ENCODE data around the gene AVPR1B.
A peak's percentile ranks its signal among the peaks of the same experiment; 100 is the strongest.

The AVPR1B gene

GRCh38 chr1:206117151-206117948, at the start of gene AVPR1B:
TSS of gene AVPR1B (minus strand) at chr1:206117388. CDS start at chr1:206116890, 498 bp downstream.
- H3K4me3 Mint-ChIP-seq = peak within 1 kb of the TSS; percentile 23
- peaks cover 12% of the 10 kb centered on the region for H3K4me1 Mint-ChIP-seq
- H3K27ac Mint-ChIP-seq (ENCODE audit: low read depth) = no peak within 1 kb of the TSS
- H3K27me3 Mint-ChIP-seq = peaks cover 63% of the 10 kb centered on the region
- no peaks in the 10 kb centered on the region for H3K36me3 Mint-ChIP-seq (ENCODE audit: insufficient read depth)
- DNase-seq (ENCODE audit: low spot score in 2 of 2) (no peak), ATAC-seq (replicated peaks; ENCODE audit: extremely low read depth, poor library complexity, severe bottlenecking) (no peak)
- H3K9me3 Mint-ChIP-seq = no peaks in the 10 kb centered on the region

DNA sequence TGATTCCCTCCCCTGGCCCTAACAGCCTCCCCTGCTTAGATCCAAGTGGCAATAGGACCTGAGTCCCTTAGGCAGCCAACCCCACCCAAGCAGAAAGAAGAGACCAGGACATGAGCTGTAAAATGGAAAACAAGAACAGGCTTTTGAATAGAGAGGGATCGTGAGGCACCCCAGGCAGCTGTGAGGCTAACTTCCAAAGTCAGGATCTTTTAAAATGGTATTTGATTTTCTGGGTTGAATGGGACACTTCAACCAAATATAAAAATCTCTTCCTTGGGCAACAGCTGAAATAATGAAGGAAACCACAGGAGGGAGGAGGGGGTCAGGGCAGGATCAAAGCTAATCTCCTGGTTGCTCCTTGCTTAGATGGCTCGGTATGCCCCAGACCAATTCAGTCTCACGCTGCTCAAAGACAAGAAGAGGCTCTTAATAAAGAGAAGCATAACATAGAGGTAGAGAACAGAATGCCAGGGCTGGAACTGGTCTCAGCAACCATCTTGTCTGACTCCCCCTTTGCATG, 28.6 kb upstream of the AVPR1B start:
- Mint-ChIP-seq H3K4me3 (no peak overlapping the region), H3K4me1 (no peaks in the 10 kb centered on the region), H3K36me3 (ENCODE audit: insufficient read depth) (peaks cover 2% of the 10 kb centered on the region), H3K9me3 (no peaks in the 10 kb centered on the region), H3K27me3 (peaks cover 57% of the 10 kb centered on the region), H3K27ac (ENCODE audit: low read depth) (no peak overlapping the region)
- ATAC-seq (replicated peaks; ENCODE audit: extremely low read depth, poor library complexity, severe bottlenecking) (no peak), DNase-seq (ENCODE audit: low spot score in 2 of 2) (no peak)

DNA sequence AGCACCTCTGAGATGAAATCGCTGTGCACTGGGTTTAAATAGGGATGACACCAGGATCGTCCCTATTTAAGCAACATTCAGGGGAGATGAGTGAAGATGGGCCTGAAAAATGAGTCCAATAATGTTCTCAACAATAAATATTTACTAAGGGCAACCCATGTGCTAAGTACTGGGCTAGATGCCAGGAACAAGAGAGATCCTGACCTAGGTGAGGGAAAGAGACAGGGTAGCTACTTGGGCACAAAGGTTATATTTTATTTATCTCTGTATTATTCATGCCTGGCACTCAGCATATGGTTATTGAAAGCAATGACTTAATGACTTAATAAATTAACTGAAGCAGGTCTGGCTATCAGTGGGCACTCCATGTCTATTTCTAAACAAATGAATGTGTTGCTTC, 27.4 kb upstream of the AVPR1B start:
- Mint-ChIP-seq H3K4me3 (no peak overlapping the region), H3K4me1 (no peaks in the 10 kb centered on the region), H3K9me3 (no peaks in the 10 kb centered on the region), H3K27me3 (peaks cover 68% of the 10 kb centered on the region), H3K36me3 (ENCODE audit: insufficient read depth) (peaks cover 2% of the 10 kb centered on the region), H3K27ac (ENCODE audit: low read depth) (no peak overlapping the region)
- ATAC-seq (replicated peaks; ENCODE audit: extremely low read depth, poor library complexity, severe bottlenecking) = no peak
- DNase-seq (ENCODE audit: low spot score in 2 of 2) = no peak

- no peak for ATAC-seq (replicated peaks; ENCODE audit: extremely low read depth, poor library complexity, severe bottlenecking)
- no peak overlapping the region for H3K27ac Mint-ChIP-seq (ENCODE audit: low read depth)
- H3K27me3 Mint-ChIP-seq = peaks cover 78% of the 10 kb centered on the region
Observed at GRCh38 chr1:206143537-206144172, 26.5 kb upstream of the AVPR1B start.

DNA sequence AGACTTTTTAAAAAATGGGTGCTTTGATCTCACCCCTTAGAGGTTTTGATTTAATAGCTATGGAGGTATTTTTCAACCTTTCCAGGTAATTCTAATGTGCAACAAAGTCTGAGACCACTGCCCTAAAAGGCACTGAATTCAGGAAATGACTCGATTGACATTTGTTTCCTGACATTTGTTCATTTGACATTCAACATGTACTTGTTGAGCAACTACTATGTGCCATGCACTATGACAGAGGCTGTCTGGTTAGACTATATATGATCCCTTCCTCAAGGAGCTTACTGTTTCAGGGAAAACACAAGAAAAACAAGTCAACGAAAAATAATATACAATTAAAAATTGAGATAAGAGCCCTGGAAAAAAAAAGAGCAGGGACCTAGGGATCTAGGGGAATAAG, 25.6 kb upstream of the AVPR1B start:
- H3K27ac Mint-ChIP-seq (ENCODE audit: low read depth) = no peak overlapping the region
- peaks cover 83% of the 10 kb centered on the region for H3K27me3 Mint-ChIP-seq
- no peaks in the 10 kb centered on the region for H3K4me1 Mint-ChIP-seq
- H3K36me3 Mint-ChIP-seq (ENCODE audit: insufficient read depth) = peaks cover 2% of the 10 kb centered on the region
- no peak for DNase-seq (ENCODE audit: low spot score in 2 of 2)
- ATAC-seq (replicated peaks; ENCODE audit: extremely low read depth, poor library complexity, severe bottlenecking) = no peak
- H3K9me3 Mint-ChIP-seq = no peaks in the 10 kb centered on the region
- H3K4me3 Mint-ChIP-seq = no peak overlapping the region

More at GRCh38 chr1:206143537-206144172, 26.5 kb upstream of the AVPR1B start:
- Mint-ChIP-seq H3K4me3 (no peak overlapping the region), H3K36me3 (ENCODE audit: insufficient read depth) (peaks cover 2% of the 10 kb centered on the region), H3K4me1 (no peaks in the 10 kb centered on the region), H3K9me3 (no peaks in the 10 kb centered on the region)
- DNase-seq (ENCODE audit: low spot score in 2 of 2) = no peak

- no peaks in the 10 kb centered on the region for H3K9me3 Mint-ChIP-seq
- H3K27me3 Mint-ChIP-seq = peaks cover 83% of the 10 kb centered on the region
- ATAC-seq (replicated peaks; ENCODE audit: extremely low read depth, poor library complexity, severe bottlenecking) (no peak), DNase-seq (ENCODE audit: low spot score in 2 of 2) (no peak)
- H3K4me3 Mint-ChIP-seq = no peak overlapping the region
- H3K36me3 Mint-ChIP-seq (ENCODE audit: insufficient read depth) = peaks cover 2% of the 10 kb centered on the region
- H3K4me1 Mint-ChIP-seq = no peaks in the 10 kb centered on the region
- no peak overlapping the region for H3K27ac Mint-ChIP-seq (ENCODE audit: low read depth)
Observed at GRCh38 chr1:206142011-206142410, 24.8 kb upstream of the AVPR1B start.

GRCh38 chr1:206136241-206136640, 19.1 kb upstream of the AVPR1B start:
- no peak for DNase-seq (ENCODE audit: low spot score in 2 of 2)
- peaks cover 2% of the 10 kb centered on the region for H3K36me3 Mint-ChIP-seq (ENCODE audit: insufficient read depth)

GRCh38 chr1:206135248-206135647, 18.1 kb upstream of the AVPR1B start:
- Mint-ChIP-seq H3K9me3 (no peaks in the 10 kb centered on the region), H3K4me1 (no peaks in the 10 kb centered on the region), H3K4me3 (no peak overlapping the region), H3K27me3 (peaks cover 42% of the 10 kb centered on the region), H3K27ac (ENCODE audit: low read depth) (no peak overlapping the region), H3K36me3 (ENCODE audit: insufficient read depth) (no peaks in the 10 kb centered on the region)
- DNase-seq (ENCODE audit: low spot score in 2 of 2) (no peak), ATAC-seq (replicated peaks; ENCODE audit: extremely low read depth, poor library complexity, severe bottlenecking) (no peak)

More at GRCh38 chr1:206136241-206136640, 19.1 kb upstream of the AVPR1B start:
- H3K4me1 Mint-ChIP-seq = no peaks in the 10 kb centered on the region
- H3K27ac Mint-ChIP-seq (ENCODE audit: low read depth) = no peak overlapping the region
- H3K27me3 Mint-ChIP-seq = peaks cover 38% of the 10 kb centered on the region
- no peak overlapping the region for H3K4me3 Mint-ChIP-seq
- H3K9me3 Mint-ChIP-seq = no peaks in the 10 kb centered on the region
- no peak for ATAC-seq (replicated peaks; ENCODE audit: extremely low read depth, poor library complexity, severe bottlenecking)

- Mint-ChIP-seq H3K4me3 (no peak overlapping the region), H3K9me3 (no peaks in the 10 kb centered on the region), H3K36me3 (ENCODE audit: insufficient read depth) (no peaks in the 10 kb centered on the region), H3K27me3 (peaks cover 31% of the 10 kb centered on the region), H3K4me1 (no peaks in the 10 kb centered on the region), H3K27ac (ENCODE audit: low read depth) (no peak overlapping the region)
- ATAC-seq (replicated peaks; ENCODE audit: extremely low read depth, poor library complexity, severe bottlenecking) = no peak
- DNase-seq (ENCODE audit: low spot score in 2 of 2) = no peak
Observed at GRCh38 chr1:206133751-206134415, 16.7 kb upstream of the AVPR1B start.

- Mint-ChIP-seq H3K4me1 (no peaks in the 10 kb centered on the region), H3K9me3 (no peaks in the 10 kb centered on the region), H3K36me3 (ENCODE audit: insufficient read depth) (peaks cover 2% of the 10 kb centered on the region), H3K27ac (ENCODE audit: low read depth) (no peak overlapping the region), H3K27me3 (peaks cover 50% of the 10 kb centered on the region), H3K4me3 (no peak overlapping the region)
- DNase-seq (ENCODE audit: low spot score in 2 of 2) (no peak), ATAC-seq (replicated peaks; ENCODE audit: extremely low read depth, poor library complexity, severe bottlenecking) (no peak)
Observed at GRCh38 chr1:206131037-206131436, 13.8 kb upstream of the AVPR1B start.

DNA sequence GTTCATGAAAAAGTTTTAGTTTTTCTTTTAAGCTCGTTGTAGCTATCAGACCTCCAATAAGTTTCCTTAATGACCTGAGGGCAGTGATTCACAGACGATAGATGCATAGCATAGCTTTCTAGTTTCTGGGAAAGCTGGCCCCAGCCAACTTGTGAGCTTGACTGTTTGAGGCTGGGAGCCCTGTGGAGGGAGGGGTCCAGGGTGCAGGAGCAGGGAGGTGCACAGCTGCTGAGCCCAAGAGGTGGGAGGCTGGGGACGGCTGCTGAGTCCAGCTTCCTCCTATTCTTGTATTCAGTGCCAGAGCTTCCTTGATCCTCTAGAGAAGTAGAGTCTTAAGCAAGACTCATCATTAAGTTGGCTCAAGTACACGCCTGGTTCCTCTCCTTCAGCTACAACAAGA, 11.0 kb upstream of the AVPR1B start:
- peaks cover 64% of the 10 kb centered on the region for H3K27me3 Mint-ChIP-seq
- H3K4me1 Mint-ChIP-seq = no peaks in the 10 kb centered on the region
- DNase-seq (ENCODE audit: low spot score in 2 of 2) (no peak), ATAC-seq (replicated peaks; ENCODE audit: extremely low read depth, poor library complexity, severe bottlenecking) (no peak)
- H3K9me3 Mint-ChIP-seq = no peaks in the 10 kb centered on the region
- peaks cover 2% of the 10 kb centered on the region for H3K36me3 Mint-ChIP-seq (ENCODE audit: insufficient read depth)
- H3K27ac Mint-ChIP-seq (ENCODE audit: low read depth) = no peak overlapping the region
- no peak overlapping the region for H3K4me3 Mint-ChIP-seq

GRCh38 chr1:206127336-206127735, 10.1 kb upstream of the AVPR1B start:
- no peak for ATAC-seq (replicated peaks; ENCODE audit: extremely low read depth, poor library complexity, severe bottlenecking)
- H3K27ac Mint-ChIP-seq (ENCODE audit: low read depth) = no peak overlapping the region
- H3K4me3 Mint-ChIP-seq = no peak overlapping the region
- no peaks in the 10 kb centered on the region for H3K4me1 Mint-ChIP-seq
- peaks cover 64% of the 10 kb centered on the region for H3K27me3 Mint-ChIP-seq
- H3K9me3 Mint-ChIP-seq = no peaks in the 10 kb centered on the region
- no peak for DNase-seq (ENCODE audit: low spot score in 2 of 2)
- H3K36me3 Mint-ChIP-seq (ENCODE audit: insufficient read depth) = peaks cover 2% of the 10 kb centered on the region

Data from central memory CD8-positive, alpha-beta T cell (primary cell).